HepG2 (cell line): Measurements from ENCODE around the gene SMIM29. TPM values are rescaled to one million over a fixed set of nuclear protein-coding genes. Genes with fewer than 3 reads are reported as not detected.

Experiments used
- ATF6 ChIP-seq: sonication (generic); formaldehyde crosslinking; conservative IDR thresholded peaks from 2 replicates; pipeline ENCODE4 v1.4.0; 2020; ENCODE audit warnings: missing genetic modification reagents
- ERF ChIP-seq: IDR thresholded peaks from 2 replicates; pipeline ENCODE4 v1.6.1; 2018; ENCODE audit warnings: missing biosample characterization, missing genetic modification reagents
- GLI4 ChIP-seq: sonication (generic); formaldehyde crosslinking; IDR thresholded peaks from 2 replicates; pipeline ENCODE4 v1.5.1; 2020; ENCODE audit warnings: missing genetic modification reagents, mild to moderate bottlenecking, moderate library complexity, borderline replicate concordance
- HHEX ChIP-seq: IDR thresholded peaks from 2 replicates; pipeline ENCODE4 v1.6.1; 2016; ENCODE audit warnings: control low read depth
- HNF1B ChIP-seq: sonication (generic); formaldehyde crosslinking; IDR thresholded peaks from 2 replicates; pipeline ENCODE4 v1.5.1; 2020; ENCODE audit warnings: mild to moderate bottlenecking, moderate library complexity, missing genetic modification reagents
- IKZF4 ChIP-seq: sonication (generic); formaldehyde crosslinking; IDR thresholded peaks from 2 replicates; pipeline ENCODE4 v1.5.1; 2020; ENCODE audit warnings: borderline replicate concordance, mild to moderate bottlenecking, low read depth, missing genetic modification reagents; ENCODE audit errors: not compliant biosample characterization
- JUN ChIP-seq: sonication (generic); formaldehyde crosslinking; IDR thresholded peaks from 2 replicates; pipeline ENCODE4 v1.4.0; 2020; ENCODE audit warnings: mild to moderate bottlenecking, missing genetic modification reagents
- KLF11 ChIP-seq: IDR thresholded peaks from 2 replicates; pipeline ENCODE4 v1.6.1; 2016; ENCODE audit warnings: missing compliant biosample characterization
- MBD4 ChIP-seq: IDR thresholded peaks from 2 replicates; pipeline ENCODE4 v1.6.1; 2012; ENCODE audit warnings: low read length, inconsistent platforms, borderline replicate concordance
- MEIS1 ChIP-seq: sonication (generic); formaldehyde crosslinking; IDR thresholded peaks from 2 replicates; pipeline ENCODE4 v1.9.0; 2021; ENCODE audit warnings: mild to moderate bottlenecking, missing genetic modification reagents, moderate library complexity, borderline replicate concordance
- MTA1 ChIP-seq: sonication (generic); formaldehyde crosslinking; IDR thresholded peaks from 2 replicates; pipeline ENCODE4 v1.4.0; 2020; ENCODE audit warnings: missing genetic modification reagents, mild to moderate bottlenecking, borderline replicate concordance
- MTA3 ChIP-seq: sonication (generic); formaldehyde crosslinking; IDR thresholded peaks from 2 replicates; pipeline ENCODE4 v1.4.0; 2020; ENCODE audit warnings: missing genetic modification reagents
- MTF1 ChIP-seq: sonication (generic); formaldehyde crosslinking; IDR thresholded peaks from 2 replicates; pipeline ENCODE4 v1.5.0; 2020; ENCODE audit warnings: missing genetic modification reagents
- MXD4 ChIP-seq: IDR thresholded peaks from 2 replicates; pipeline ENCODE4 v1.6.1; 2016; ENCODE audit warnings: mild to moderate bottlenecking, missing biosample characterization, missing genetic modification reagents
- MZF1 ChIP-seq: sonication (generic); formaldehyde crosslinking; IDR thresholded peaks from 2 replicates; pipeline ENCODE4 v1.8.1; 2023; ENCODE audit warnings: mild to moderate bottlenecking, missing genetic modification reagents, borderline replicate concordance
- NR0B2 ChIP-seq: sonication (generic); formaldehyde crosslinking; IDR thresholded peaks from 2 replicates; pipeline ENCODE4 v1.4.0; 2020; ENCODE audit warnings: mild to moderate bottlenecking, missing genetic modification reagents
- TEAD2 ChIP-seq: sonication (generic); formaldehyde crosslinking; IDR thresholded peaks from 2 replicates; pipeline ENCODE4 v1.9.0; 2021; ENCODE audit warnings: missing genetic modification reagents
- ZBTB8A ChIP-seq: sonication (generic); formaldehyde crosslinking; IDR thresholded peaks from 2 replicates; pipeline ENCODE4 v1.4.0; 2020; ENCODE audit warnings: mild to moderate bottlenecking, low read depth, missing genetic modification reagents, borderline replicate concordance
- ZFP37 ChIP-seq: sonication (generic); formaldehyde crosslinking; IDR thresholded peaks from 2 replicates; pipeline ENCODE4 v1.4.0; 2020; ENCODE audit warnings: missing genetic modification reagents, borderline replicate concordance
- ZNF224 ChIP-seq: sonication (generic); formaldehyde crosslinking; IDR thresholded peaks from 2 replicates; pipeline ENCODE4 v1.5.0; 2020; ENCODE audit warnings: mild to moderate bottlenecking, missing genetic modification reagents
- ZNF24 ChIP-seq: fragments of 450-650 bp; IDR thresholded peaks from 2 replicates; pipeline ENCODE4 v1.6.1; 2017; ENCODE audit warnings: antibody characterized with exemption, mild to moderate bottlenecking
- ZNF260 ChIP-seq: sonication (generic); formaldehyde crosslinking; IDR thresholded peaks from 2 replicates; pipeline ENCODE4 v1.4.0; 2020; ENCODE audit warnings: missing genetic modification reagents, low read depth, mild to moderate bottlenecking, borderline replicate concordance
- ZNF337 ChIP-seq: sonication (generic); formaldehyde crosslinking; IDR thresholded peaks from 2 replicates; pipeline ENCODE4 v1.5.1; 2020; ENCODE audit warnings: missing genetic modification reagents, low read depth, mild to moderate bottlenecking, borderline replicate concordance
- ZNF569 ChIP-seq: sonication (generic); formaldehyde crosslinking; IDR thresholded peaks from 2 replicates; pipeline ENCODE4 v1.5.0; 2020; ENCODE audit warnings: mild to moderate bottlenecking, missing genetic modification reagents, moderate library complexity, borderline replicate concordance
- ZNF740 ChIP-seq: sonication (generic); formaldehyde crosslinking; IDR thresholded peaks from 2 replicates; pipeline ENCODE4 v1.4.0; 2020; ENCODE audit warnings: missing genetic modification reagents
- ZNF777 ChIP-seq: sonication (generic); formaldehyde crosslinking; IDR thresholded peaks from 2 replicates; pipeline ENCODE4 v1.4.0; 2020; ENCODE audit warnings: missing genetic modification reagents
- ZNF782 ChIP-seq: sonication (generic); formaldehyde crosslinking; IDR thresholded peaks from 2 replicates; pipeline ENCODE4 v1.4.0; 2020; ENCODE audit warnings: missing genetic modification reagents, mild to moderate bottlenecking, borderline replicate concordance
- polyA plus RNA-seq, 8 experiments: library from polyadenylated mRNA; depleted of rRNA in 3 of 8; stranded (reverse) in 7 of 8; unstranded in 1 of 8; fragments of >200 nt; fragmentation: Illumina TruSeq in 4 of 8; extraction: Trizol in 4 of 8; gene quantifications; 2 replicates each; pipeline versions ENCODE4 v1.2.1 to v1.2.3, GENCODE V29; 2011 to 2016; ENCODE audit warnings: low read depth in 4 of 8, missing spikeins in 1 of 8, mixed read lengths in 1 of 8; ENCODE audit not compliant: insufficient read depth in 1 of 8
- total RNA-seq, 5 experiments: library from RNA; depleted of rRNA; stranded (reverse); fragments of >200 nt; fragmentation: Illumina TruSeq; extraction: Trizol; gene quantifications; 2 replicates each; pipeline ENCODE4 v1.2.3, GENCODE V29; 2016; ENCODE audit warnings: low read depth in 1 of 5

SMIM29 gene
- total and polyA plus RNA-seq, 2 of the 13 experiments (the other 11 are each of a cell fraction or from before 2014, with no cell fraction given), result 8.8 to 15.3 TPM

GRCh38 chr6:34248727-34249468 lies at the start of gene SMIM29 (continued):
- no peak for TF ChIP-seq KLF11 (CRISPR knock-in tag)
- peak; percentile 82; the same call in 1 of the 2 replicates for TF ChIP-seq ZNF782 (CRISPR knock-in tag)
- TF ChIP-seq ZNF337, result peak; percentile 87; the same call in 1 of the 2 replicates
- no peak for TF ChIP-seq ZNF569 (CRISPR knock-in tag)
- no peak for TF ChIP-seq ZBTB8A (CRISPR knock-in tag)
- peak; percentile 88 for TF ChIP-seq IKZF4 (CRISPR knock-in tag)
- no peak for TF ChIP-seq MBD4
- no peak; the same call in 1 of the 2 replicates for TF ChIP-seq GLI4 (CRISPR knock-in tag)
- no peak for TF ChIP-seq JUN
- TF ChIP-seq HNF1B (CRISPR knock-in tag), result peak; percentile 90
- TF ChIP-seq MXD4 (CRISPR knock-in tag), result peak; percentile 93
- peak; percentile 82 for TF ChIP-seq ERF
- peak; percentile 78 for TF ChIP-seq MEIS1 (CRISPR knock-in tag)
- peak; percentile 75 for TF ChIP-seq ZNF740 (CRISPR knock-in tag)
- TF ChIP-seq ZNF777 (CRISPR knock-in tag), result peak; percentile 79
- TF ChIP-seq ZNF224, result no peak
- TF ChIP-seq ATF6 (CRISPR knock-in tag), result no peak
- no peak for TF ChIP-seq ZNF24
- TF ChIP-seq TEAD2 (CRISPR knock-in tag), result no peak
- TF ChIP-seq HHEX, result no peak
- TF ChIP-seq ZFP37 (CRISPR knock-in tag), result peak; percentile 34; the same call in 1 of the 2 replicates
- TF ChIP-seq MTA3, result no peak
- 0 out of 2 replicates have a peak, but pooled peaks have one; percentile 52 for TF ChIP-seq MTF1
- TF ChIP-seq NR0B2 (CRISPR knock-in tag), result peak; percentile 91
- TF ChIP-seq MTA1 (CRISPR knock-in tag), result peak; percentile 50; the same call in 1 of the 2 replicates
- TF ChIP-seq ZNF260 (CRISPR knock-in tag), result no peak
- no peak; the same call in 1 of the 2 replicates for TF ChIP-seq MZF1 (CRISPR knock-in tag)
